ENCODE results near the gene STOML1. TPM values are rescaled to one million over a fixed set of nuclear protein-coding genes. Genes with fewer than 3 reads are reported as not detected.

The STOML1 gene
- total and polyA plus RNA-seq, 10 of the 15 experiments (the other 5 are each of a cell fraction or from before 2014, with no cell fraction given) = 0.14 to 13.6 (median 8.3) TPM

DNA sequence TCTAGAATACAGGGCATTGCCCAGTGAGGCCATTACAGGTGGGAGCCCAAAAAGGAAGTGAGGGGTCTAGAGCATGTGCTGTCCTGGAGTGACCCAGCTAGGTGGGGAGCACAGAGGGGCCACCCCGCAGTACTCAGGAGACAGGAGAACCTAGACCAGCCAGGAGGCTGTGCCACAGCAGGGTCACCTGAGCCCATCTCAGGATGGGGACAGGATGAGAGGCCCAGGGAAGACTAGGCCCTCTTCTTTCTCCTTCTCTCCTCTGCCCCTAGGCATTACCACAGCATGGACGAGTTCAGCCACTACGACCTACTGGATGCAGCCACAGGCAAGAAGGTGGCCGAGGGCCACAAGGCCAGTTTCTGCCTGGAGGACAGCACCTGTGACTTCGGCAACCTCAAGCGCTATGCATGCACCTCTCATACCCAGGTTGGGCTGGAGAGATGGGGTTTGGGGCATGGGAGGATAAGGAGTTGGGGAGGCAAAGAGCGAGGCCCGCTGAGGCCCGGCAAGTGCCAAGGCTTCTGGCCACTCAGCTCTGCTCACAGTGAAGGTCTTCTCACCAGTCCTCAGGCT, 45.2 kb downstream of the STOML1 start:
- H3K36me3 ChIP-seq (ENCODE audit: control insufficient read depth in 2 of 2, insufficient read depth in 2 of 2, low read length in 1 of 2) = no peaks in the 10 kb centered on the region
- peaks cover 0 to 1% of the 10 kb centered on the region in 2 experiments; a peak in 3 of 4 replicates for H3K27me3 ChIP-seq (replicated peaks in 1 of 2; ENCODE audit: control insufficient read depth in 2 of 2, insufficient read depth in 2 of 2, low read length in 1 of 2)
- DNase-seq (ENCODE audit: low read depth, low spot score) (no peak), ATAC-seq (no peak), FAIRE-seq (no peak)
- H3K27ac ChIP-seq (ENCODE audit: control insufficient read depth, insufficient read depth) = no peak overlapping the region
- H3K4me3 ChIP-seq = no peak overlapping the region
- no peak overlapping the region for H3K9ac ChIP-seq (ENCODE audit: control insufficient read depth, insufficient read depth, low read length)
- ChIA-PET CTCF (no interaction called here), RAD21 (ENCODE audit: unreplicated experiment) (no interaction called here), POLR2A (no interaction called here), SMC1A (ENCODE audit: uncharacterized antibody, unreplicated experiment) (no interaction called here)
- H4K20me1 ChIP-seq (ENCODE audit: control insufficient read depth, insufficient read depth) = no peaks in the 10 kb centered on the region
- WGBS (ENCODE audit: insufficient coverage, insufficient replicate concordance, low lambda C conversion rate, missing lambda C conversion rate) = 53% methylated on average over 9 of the region's 9 CpGs
- no peaks in the 10 kb centered on the region for H3K9me3 ChIP-seq (replicated peaks; ENCODE audit: control insufficient read depth, insufficient read depth, low read length)
- H3K4me2 ChIP-seq (ENCODE audit: control insufficient read depth, insufficient read depth) = no peak overlapping the region
- no peak overlapping the region for H2AFZ ChIP-seq (ENCODE audit: control insufficient read depth, low read depth, low read length)
- intact Hi-C loops (cut with micrococcal nuclease; ENCODE audit: unreplicated experiment) = no loop called here
- TF ChIP-seq SMC3 (IDR thresholded peaks at IDR 0.05; ENCODE audit: borderline replicate concordance, low read length) (no peak), CREB1 (IDR thresholded peaks at IDR 0.05; ENCODE audit: low read depth) (no peak), FOXK2 (IDR thresholded peaks at IDR 0.05) (no peak), SMARCA5 (IDR thresholded peaks at IDR 0.05) (no peak), EZH2 (IDR thresholded peaks at IDR 0.05; ENCODE audit: borderline replicate concordance, control insufficient read depth, low read depth, low read length) (no peak)
- TF ChIP-seq, protein P1, sequence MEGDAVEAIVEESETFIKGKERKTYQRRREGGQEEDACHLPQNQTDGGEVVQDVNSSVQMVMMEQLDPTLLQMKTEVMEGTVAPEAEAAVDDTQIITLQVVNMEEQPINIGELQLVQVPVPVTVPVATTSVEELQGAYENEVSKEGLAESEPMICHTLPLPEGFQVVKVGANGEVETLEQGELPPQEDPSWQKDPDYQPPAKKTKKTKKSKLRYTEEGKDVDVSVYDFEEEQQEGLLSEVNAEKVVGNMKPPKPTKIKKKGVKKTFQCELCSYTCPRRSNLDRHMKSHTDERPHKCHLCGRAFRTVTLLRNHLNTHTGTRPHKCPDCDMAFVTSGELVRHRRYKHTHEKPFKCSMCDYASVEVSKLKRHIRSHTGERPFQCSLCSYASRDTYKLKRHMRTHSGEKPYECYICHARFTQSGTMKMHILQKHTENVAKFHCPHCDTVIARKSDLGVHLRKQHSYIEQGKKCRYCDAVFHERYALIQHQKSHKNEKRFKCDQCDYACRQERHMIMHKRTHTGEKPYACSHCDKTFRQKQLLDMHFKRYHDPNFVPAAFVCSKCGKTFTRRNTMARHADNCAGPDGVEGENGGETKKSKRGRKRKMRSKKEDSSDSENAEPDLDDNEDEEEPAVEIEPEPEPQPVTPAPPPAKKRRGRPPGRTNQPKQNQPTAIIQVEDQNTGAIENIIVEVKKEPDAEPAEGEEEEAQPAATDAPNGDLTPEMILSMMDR (IDR thresholded peaks at IDR 0.05 in 2 of 3, conservative IDR thresholded peaks at IDR 0.05 in 1 of 3; ENCODE audit: control insufficient read depth in 2 of 3, extremely low read depth in 1 of 3, insufficient read depth in 1 of 3, low read depth in 3 of 3, low read length in 3 of 3) = no peak
- TF ChIP-seq, protein P2, sequence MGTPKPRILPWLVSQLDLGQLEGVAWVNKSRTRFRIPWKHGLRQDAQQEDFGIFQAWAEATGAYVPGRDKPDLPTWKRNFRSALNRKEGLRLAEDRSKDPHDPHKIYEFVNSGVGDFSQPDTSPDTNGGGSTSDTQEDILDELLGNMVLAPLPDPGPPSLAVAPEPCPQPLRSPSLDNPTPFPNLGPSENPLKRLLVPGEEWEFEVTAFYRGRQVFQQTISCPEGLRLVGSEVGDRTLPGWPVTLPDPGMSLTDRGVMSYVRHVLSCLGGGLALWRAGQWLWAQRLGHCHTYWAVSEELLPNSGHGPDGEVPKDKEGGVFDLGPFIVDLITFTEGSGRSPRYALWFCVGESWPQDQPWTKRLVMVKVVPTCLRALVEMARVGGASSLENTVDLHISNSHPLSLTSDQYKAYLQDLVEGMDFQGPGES (IDR thresholded peaks at IDR 0.05) = no peak
- TF ChIP-seq, protein P3, sequence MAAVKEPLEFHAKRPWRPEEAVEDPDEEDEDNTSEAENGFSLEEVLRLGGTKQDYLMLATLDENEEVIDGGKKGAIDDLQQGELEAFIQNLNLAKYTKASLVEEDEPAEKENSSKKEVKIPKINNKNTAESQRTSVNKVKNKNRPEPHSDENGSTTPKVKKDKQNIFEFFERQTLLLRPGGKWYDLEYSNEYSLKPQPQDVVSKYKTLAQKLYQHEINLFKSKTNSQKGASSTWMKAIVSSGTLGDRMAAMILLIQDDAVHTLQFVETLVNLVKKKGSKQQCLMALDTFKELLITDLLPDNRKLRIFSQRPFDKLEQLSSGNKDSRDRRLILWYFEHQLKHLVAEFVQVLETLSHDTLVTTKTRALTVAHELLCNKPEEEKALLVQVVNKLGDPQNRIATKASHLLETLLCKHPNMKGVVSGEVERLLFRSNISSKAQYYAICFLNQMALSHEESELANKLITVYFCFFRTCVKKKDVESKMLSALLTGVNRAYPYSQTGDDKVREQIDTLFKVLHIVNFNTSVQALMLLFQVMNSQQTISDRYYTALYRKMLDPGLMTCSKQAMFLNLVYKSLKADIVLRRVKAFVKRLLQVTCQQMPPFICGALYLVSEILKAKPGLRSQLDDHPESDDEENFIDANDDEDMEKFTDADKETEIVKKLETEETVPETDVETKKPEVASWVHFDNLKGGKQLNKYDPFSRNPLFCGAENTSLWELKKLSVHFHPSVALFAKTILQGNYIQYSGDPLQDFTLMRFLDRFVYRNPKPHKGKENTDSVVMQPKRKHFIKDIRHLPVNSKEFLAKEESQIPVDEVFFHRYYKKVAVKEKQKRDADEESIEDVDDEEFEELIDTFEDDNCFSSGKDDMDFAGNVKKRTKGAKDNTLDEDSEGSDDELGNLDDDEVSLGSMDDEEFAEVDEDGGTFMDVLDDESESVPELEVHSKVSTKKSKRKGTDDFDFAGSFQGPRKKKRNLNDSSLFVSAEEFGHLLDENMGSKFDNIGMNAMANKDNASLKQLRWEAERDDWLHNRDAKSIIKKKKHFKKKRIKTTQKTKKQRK (IDR thresholded peaks at IDR 0.05; ENCODE audit: low read depth, low read length) = no peak
- in situ Hi-C loops (cut with MboI) = no loop called here
- H3K4me1 ChIP-seq (ENCODE audit: control insufficient read depth, insufficient read depth, low read length) = no peaks in the 10 kb centered on the region
- H3K79me2 ChIP-seq (ENCODE audit: control insufficient read depth, insufficient read depth, low read length) = no peaks in the 10 kb centered on the region
- no TSS peak for BruUV-seq (replicated peaks)
